DND-41 (cell line): Measurements from ENCODE around the gene SLC12A7.
"Not testable (repeated sequence)": the region's sequence is repeated elsewhere in the genome, so short reads cannot be mapped to it uniquely, and the experiment has no call there.

Experiments used
- EZH2 ChIP-seq: IDR thresholded peaks from 3 replicates; pipeline ENCODE4 v1.6.1; 2012; ENCODE audit warnings: borderline replicate concordance, low read depth, mild to moderate bottlenecking, moderate library complexity, low read length, inconsistent platforms; ENCODE audit not compliant: severe bottlenecking
- TF ChIP-seq, protein P1 (sequence below): IDR thresholded peaks from 2 replicates; pipeline ENCODE4 v1.5.1; 2012; ENCODE audit warnings: borderline replicate concordance, low read length, moderate library complexity, mild to moderate bottlenecking; ENCODE audit not compliant: poor library complexity, severe bottlenecking; ENCODE audit errors: extremely low read depth

DNA sequence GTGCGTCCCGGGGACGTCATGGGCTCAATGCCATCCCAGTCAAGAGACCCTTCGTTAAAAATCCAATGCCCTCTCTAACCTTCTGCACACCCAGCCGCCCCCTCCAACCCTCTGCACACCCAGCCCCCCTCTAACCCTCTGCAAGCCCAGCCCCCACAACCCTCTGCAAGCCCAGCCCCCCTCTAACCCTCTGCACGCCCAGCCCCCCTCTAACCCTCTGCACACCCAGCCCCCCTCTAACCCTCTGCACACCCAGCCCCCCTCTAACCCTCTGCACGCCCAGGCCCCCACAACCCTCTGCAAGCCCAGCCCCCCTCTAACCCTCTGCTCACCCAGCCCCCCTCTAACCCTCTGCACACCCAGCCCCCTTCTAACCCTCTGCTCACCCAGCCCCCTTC, 13.9 kb downstream of the SLC12A7 start:
- TF ChIP-seq, protein P1, sequence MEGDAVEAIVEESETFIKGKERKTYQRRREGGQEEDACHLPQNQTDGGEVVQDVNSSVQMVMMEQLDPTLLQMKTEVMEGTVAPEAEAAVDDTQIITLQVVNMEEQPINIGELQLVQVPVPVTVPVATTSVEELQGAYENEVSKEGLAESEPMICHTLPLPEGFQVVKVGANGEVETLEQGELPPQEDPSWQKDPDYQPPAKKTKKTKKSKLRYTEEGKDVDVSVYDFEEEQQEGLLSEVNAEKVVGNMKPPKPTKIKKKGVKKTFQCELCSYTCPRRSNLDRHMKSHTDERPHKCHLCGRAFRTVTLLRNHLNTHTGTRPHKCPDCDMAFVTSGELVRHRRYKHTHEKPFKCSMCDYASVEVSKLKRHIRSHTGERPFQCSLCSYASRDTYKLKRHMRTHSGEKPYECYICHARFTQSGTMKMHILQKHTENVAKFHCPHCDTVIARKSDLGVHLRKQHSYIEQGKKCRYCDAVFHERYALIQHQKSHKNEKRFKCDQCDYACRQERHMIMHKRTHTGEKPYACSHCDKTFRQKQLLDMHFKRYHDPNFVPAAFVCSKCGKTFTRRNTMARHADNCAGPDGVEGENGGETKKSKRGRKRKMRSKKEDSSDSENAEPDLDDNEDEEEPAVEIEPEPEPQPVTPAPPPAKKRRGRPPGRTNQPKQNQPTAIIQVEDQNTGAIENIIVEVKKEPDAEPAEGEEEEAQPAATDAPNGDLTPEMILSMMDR, result not testable (repeated sequence)
- not testable (repeated sequence) for TF ChIP-seq EZH2
